Neural cell (in vitro differentiated cells): ENCODE results near the gene TSR3.

ENCODE experiments used
- EZH2 ChIP-seq: fragments of 200-600, 300-800 bp; shearing (Covaris generic), sonication (generic); IDR thresholded peaks from 2 replicates; pipeline ENCODE4 v1.6.1; 2014; ENCODE audit warnings: antibody characterized with exemption, low read length, borderline replicate concordance, mild to moderate bottlenecking; ENCODE audit not compliant: insufficient read depth, poor library complexity, severe bottlenecking
- RAD21 ChIP-seq: fragments of 450-650 bp; conservative IDR thresholded peaks from 2 replicates; pipeline ENCODE4 v1.6.1; 2014; ENCODE audit warnings: antibody characterized with exemption, mild to moderate bottlenecking, moderate library complexity
- TF ChIP-seq, protein P1 (sequence below): fragments of 450-650 bp; IDR thresholded peaks from 2 replicates; pipeline ENCODE4 v1.5.1; 2014; ENCODE audit warnings: antibody characterized with exemption, mild to moderate bottlenecking, moderate library complexity; ENCODE audit not compliant: poor library complexity, severe bottlenecking
- TF ChIP-seq, protein P2 (sequence below): IDR thresholded peaks from 2 replicates; pipeline ENCODE4 v1.6.1; 2012; ENCODE audit warnings: borderline replicate concordance

DNA sequence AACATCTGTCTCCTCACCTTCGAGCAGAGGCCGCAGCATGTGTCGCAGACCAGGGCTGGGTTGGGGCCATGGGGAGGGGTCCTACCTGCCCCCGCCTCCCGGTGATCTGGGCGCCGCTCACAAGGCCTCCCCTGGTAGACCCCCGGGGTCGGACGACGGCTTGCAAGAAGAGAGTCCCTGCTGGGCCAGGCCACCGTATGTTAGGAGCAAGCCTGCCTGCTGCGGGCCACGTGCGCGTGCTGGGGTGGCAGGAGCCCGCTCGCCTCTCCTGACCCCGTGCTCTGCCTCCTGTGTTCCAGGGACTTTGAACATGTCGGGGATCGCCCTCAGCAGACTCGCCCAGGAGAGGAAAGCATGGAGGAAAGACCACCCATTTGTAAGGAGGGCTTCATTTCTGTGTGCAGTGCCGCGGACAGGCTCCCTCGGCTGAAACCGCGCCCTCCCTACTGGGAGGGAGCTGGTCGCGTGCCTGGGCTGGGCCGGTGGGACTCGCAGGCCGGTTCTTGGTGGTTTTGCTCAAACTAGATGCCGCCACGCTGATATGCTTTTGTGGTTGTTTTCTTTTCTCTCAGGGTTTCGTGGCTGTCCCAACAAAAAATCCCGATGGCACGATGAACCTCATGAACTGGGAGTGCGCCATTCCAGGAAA is 37.8 kb downstream of the TSR3 start:
- TF ChIP-seq, protein P1, sequence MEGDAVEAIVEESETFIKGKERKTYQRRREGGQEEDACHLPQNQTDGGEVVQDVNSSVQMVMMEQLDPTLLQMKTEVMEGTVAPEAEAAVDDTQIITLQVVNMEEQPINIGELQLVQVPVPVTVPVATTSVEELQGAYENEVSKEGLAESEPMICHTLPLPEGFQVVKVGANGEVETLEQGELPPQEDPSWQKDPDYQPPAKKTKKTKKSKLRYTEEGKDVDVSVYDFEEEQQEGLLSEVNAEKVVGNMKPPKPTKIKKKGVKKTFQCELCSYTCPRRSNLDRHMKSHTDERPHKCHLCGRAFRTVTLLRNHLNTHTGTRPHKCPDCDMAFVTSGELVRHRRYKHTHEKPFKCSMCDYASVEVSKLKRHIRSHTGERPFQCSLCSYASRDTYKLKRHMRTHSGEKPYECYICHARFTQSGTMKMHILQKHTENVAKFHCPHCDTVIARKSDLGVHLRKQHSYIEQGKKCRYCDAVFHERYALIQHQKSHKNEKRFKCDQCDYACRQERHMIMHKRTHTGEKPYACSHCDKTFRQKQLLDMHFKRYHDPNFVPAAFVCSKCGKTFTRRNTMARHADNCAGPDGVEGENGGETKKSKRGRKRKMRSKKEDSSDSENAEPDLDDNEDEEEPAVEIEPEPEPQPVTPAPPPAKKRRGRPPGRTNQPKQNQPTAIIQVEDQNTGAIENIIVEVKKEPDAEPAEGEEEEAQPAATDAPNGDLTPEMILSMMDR = no peak
- no peak for TF ChIP-seq EZH2
- TF ChIP-seq RAD21 = no peak
- TF ChIP-seq, protein P2, sequence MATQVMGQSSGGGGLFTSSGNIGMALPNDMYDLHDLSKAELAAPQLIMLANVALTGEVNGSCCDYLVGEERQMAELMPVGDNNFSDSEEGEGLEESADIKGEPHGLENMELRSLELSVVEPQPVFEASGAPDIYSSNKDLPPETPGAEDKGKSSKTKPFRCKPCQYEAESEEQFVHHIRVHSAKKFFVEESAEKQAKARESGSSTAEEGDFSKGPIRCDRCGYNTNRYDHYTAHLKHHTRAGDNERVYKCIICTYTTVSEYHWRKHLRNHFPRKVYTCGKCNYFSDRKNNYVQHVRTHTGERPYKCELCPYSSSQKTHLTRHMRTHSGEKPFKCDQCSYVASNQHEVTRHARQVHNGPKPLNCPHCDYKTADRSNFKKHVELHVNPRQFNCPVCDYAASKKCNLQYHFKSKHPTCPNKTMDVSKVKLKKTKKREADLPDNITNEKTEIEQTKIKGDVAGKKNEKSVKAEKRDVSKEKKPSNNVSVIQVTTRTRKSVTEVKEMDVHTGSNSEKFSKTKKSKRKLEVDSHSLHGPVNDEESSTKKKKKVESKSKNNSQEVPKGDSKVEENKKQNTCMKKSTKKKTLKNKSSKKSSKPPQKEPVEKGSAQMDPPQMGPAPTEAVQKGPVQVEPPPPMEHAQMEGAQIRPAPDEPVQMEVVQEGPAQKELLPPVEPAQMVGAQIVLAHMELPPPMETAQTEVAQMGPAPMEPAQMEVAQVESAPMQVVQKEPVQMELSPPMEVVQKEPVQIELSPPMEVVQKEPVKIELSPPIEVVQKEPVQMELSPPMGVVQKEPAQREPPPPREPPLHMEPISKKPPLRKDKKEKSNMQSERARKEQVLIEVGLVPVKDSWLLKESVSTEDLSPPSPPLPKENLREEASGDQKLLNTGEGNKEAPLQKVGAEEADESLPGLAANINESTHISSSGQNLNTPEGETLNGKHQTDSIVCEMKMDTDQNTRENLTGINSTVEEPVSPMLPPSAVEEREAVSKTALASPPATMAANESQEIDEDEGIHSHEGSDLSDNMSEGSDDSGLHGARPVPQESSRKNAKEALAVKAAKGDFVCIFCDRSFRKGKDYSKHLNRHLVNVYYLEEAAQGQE = no peak
